Measurements from ENCODE around the gene PTPRA.

PTPRA gene

DNA sequence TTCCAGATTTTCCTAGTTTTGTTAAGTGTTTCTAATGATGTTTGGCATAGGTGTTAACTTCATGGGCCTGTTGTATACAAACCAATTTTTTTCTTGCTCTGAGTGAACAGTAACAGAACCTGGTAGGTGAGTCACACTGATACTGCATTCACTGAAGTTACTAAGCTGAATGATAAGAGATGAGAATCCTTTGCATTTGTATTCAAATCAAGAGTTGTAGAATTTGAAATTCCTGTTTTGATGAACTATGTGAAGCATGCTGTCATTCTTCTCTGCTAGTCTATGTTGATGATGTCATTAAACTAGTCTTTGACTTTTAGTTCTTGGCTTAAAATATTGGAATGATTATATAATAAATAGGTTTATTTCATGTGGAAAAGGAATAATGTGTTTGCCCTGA lies 37.9 kb downstream of the PTPRA start:
- no peaks in the 10 kb centered on the region for H3K27me3 ChIP-seq (ENCODE audit: control insufficient read depth in 3 of 3, insufficient read depth in 3 of 3, low read depth in 1 of 3, low read length in 3 of 3)
- H3K4me3 ChIP-seq (ENCODE audit: low read length in 2 of 2), result no peak overlapping the region
- no peak overlapping the region for H3K23ac ChIP-seq (ENCODE audit: low read depth, low read length, poor library complexity)
- H3K4me1 ChIP-seq (ENCODE audit: control insufficient read depth in 2 of 2, insufficient read depth in 1 of 2, low read depth in 1 of 2, low read length in 2 of 2), result no peaks in the 10 kb centered on the region
- DNase-seq (ENCODE audit: low spot score), result no peak
- H3K4ac ChIP-seq (ENCODE audit: low read length), result no peak overlapping the region
- H3K27ac ChIP-seq (replicated peaks; ENCODE audit: low read length), result no peak overlapping the region
- H4K91ac ChIP-seq (ENCODE audit: low read depth, low read length, poor library complexity), result no peak overlapping the region
- peaks cover 0 to 3% of the 10 kb centered on the region in 2 donors for H3K36me3 ChIP-seq (replicated peaks in 1 of 2; ENCODE audit: control insufficient read depth in 2 of 2, insufficient read depth in 2 of 2, low read length in 2 of 2)
- H2AK5ac ChIP-seq (ENCODE audit: low read depth, low read length), result no peak overlapping the region
- no peak overlapping the region for H4K8ac ChIP-seq (ENCODE audit: low read depth, low read length)
- no peak overlapping the region for H3K4me2 ChIP-seq (ENCODE audit: insufficient read depth, low read length, poor library complexity, severe bottlenecking)
- H3K18ac ChIP-seq (ENCODE audit: low read length), result no peak overlapping the region
- H3K9ac ChIP-seq (ENCODE audit: low read depth, low read length, poor library complexity), result no peak overlapping the region
- peaks cover 0 to 16% of the 10 kb centered on the region in 2 donors for H3K9me3 ChIP-seq (replicated peaks in 1 of 2; ENCODE audit: control insufficient read depth in 2 of 2, insufficient read depth in 1 of 2, low read depth in 1 of 2, low read length in 2 of 2)
- H2AFZ ChIP-seq (ENCODE audit: low read length), result no peak overlapping the region
- H2BK5ac ChIP-seq (ENCODE audit: low read length), result no peak overlapping the region
- H2BK12ac ChIP-seq (ENCODE audit: low read length), result no peak overlapping the region
- H3K14ac ChIP-seq (ENCODE audit: low read length), result no peak overlapping the region
- no peak overlapping the region for H2BK15ac ChIP-seq (ENCODE audit: low read length)
- peaks cover 3% of the 10 kb centered on the region for H3K79me1 ChIP-seq (ENCODE audit: low read depth, low read length)
- no peak overlapping the region for H2BK120ac ChIP-seq (ENCODE audit: low read depth, low read length)

- Histone ChIP-seq H3K4ac (ENCODE audit: low read length) (no peak overlapping the region), H2BK5ac (ENCODE audit: low read length) (no peak overlapping the region), H3K4me1 (ENCODE audit: control insufficient read depth in 2 of 2, insufficient read depth in 1 of 2, low read depth in 1 of 2, low read length in 2 of 2) (no peaks in the 10 kb centered on the region), H2AFZ (ENCODE audit: low read length) (no peak overlapping the region), H3K18ac (ENCODE audit: low read length) (no peak overlapping the region), H3K36me3 (replicated peaks in 1 of 2; ENCODE audit: control insufficient read depth in 2 of 2, insufficient read depth in 2 of 2, low read length in 2 of 2) (peaks cover 0 to 6% of the 10 kb centered on the region in 2 donors), H2BK12ac (ENCODE audit: low read length) (no peak overlapping the region), H2BK120ac (ENCODE audit: low read depth, low read length) (no peak overlapping the region), H4K91ac (ENCODE audit: low read depth, low read length, poor library complexity) (no peak overlapping the region), H2BK15ac (ENCODE audit: low read length) (no peak overlapping the region), H3K9ac (ENCODE audit: low read depth, low read length, poor library complexity) (no peak overlapping the region), H3K14ac (ENCODE audit: low read length) (no peak overlapping the region), H3K79me1 (ENCODE audit: low read depth, low read length) (peaks cover 2% of the 10 kb centered on the region), H3K4me3 (ENCODE audit: low read length in 2 of 2) (no peak overlapping the region), H3K4me2 (ENCODE audit: insufficient read depth, low read length, poor library complexity, severe bottlenecking) (no peak overlapping the region), H3K9me3 (replicated peaks in 1 of 2; ENCODE audit: control insufficient read depth in 2 of 2, insufficient read depth in 1 of 2, low read depth in 1 of 2, low read length in 2 of 2) (peaks cover 0 to 22% of the 10 kb centered on the region in 2 donors), H3K27me3 (ENCODE audit: control insufficient read depth in 3 of 3, insufficient read depth in 3 of 3, low read depth in 1 of 3, low read length in 3 of 3) (no peaks in the 10 kb centered on the region), H2AK5ac (ENCODE audit: low read depth, low read length) (no peak overlapping the region), H3K27ac (replicated peaks; ENCODE audit: low read length) (no peak overlapping the region), H4K8ac (ENCODE audit: low read depth, low read length) (no peak overlapping the region), H3K23ac (ENCODE audit: low read depth, low read length, poor library complexity) (no peak overlapping the region)
- DNase-seq (ENCODE audit: low spot score), result no peak
Measured at GRCh38 chr20:2914160-2914559, 40.9 kb downstream of the PTPRA start.

DNA sequence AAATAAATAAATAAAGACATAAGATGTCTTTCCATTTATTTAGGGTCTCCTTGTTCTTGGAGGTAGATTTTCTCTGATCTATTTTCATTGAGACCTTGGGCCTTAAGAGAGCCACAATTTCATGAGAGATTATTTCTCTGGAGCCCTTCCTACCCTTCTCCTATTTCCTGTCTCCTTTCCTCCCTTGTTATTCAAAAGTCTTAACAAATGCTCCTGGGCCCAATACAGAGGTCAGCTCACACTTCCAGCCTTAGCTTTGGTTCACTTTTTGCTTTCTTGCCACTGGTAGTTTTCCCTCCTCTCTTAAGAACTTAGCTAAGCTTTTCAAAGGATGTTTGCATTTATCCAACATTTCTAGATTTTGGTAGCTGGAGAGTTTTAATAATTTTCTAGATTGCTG lies 44.0 kb downstream of the PTPRA start:
- Histone ChIP-seq H3K14ac (ENCODE audit: low read length) (no peak overlapping the region), H3K36me3 (replicated peaks in 1 of 2; ENCODE audit: control insufficient read depth in 2 of 2, insufficient read depth in 2 of 2, low read length in 2 of 2) (peaks cover 0 to 10% of the 10 kb centered on the region in 2 donors), H2BK12ac (ENCODE audit: low read length) (no peak overlapping the region), H3K27ac (replicated peaks; ENCODE audit: low read length) (no peak overlapping the region), H2BK120ac (ENCODE audit: low read depth, low read length) (no peak overlapping the region), H3K9me3 (replicated peaks in 1 of 2; ENCODE audit: control insufficient read depth in 2 of 2, insufficient read depth in 1 of 2, low read depth in 1 of 2, low read length in 2 of 2) (peaks cover 0 to 22% of the 10 kb centered on the region in 2 donors), H3K23ac (ENCODE audit: low read depth, low read length, poor library complexity) (no peak overlapping the region), H4K8ac (ENCODE audit: low read depth, low read length) (no peak overlapping the region), H4K91ac (ENCODE audit: low read depth, low read length, poor library complexity) (no peak overlapping the region), H2BK5ac (ENCODE audit: low read length) (no peak overlapping the region), H2BK15ac (ENCODE audit: low read length) (no peak overlapping the region), H3K27me3 (ENCODE audit: control insufficient read depth in 3 of 3, insufficient read depth in 3 of 3, low read depth in 1 of 3, low read length in 3 of 3) (no peaks in the 10 kb centered on the region), H2AK5ac (ENCODE audit: low read depth, low read length) (no peak overlapping the region), H2AFZ (ENCODE audit: low read length) (no peak overlapping the region), H3K9ac (ENCODE audit: low read depth, low read length, poor library complexity) (no peak overlapping the region), H3K4ac (ENCODE audit: low read length) (no peak overlapping the region), H3K18ac (ENCODE audit: low read length) (no peak overlapping the region), H3K79me1 (ENCODE audit: low read depth, low read length) (peaks cover 2% of the 10 kb centered on the region), H3K4me2 (ENCODE audit: insufficient read depth, low read length, poor library complexity, severe bottlenecking) (no peak overlapping the region), H3K4me3 (ENCODE audit: low read length in 2 of 2) (no peak overlapping the region), H3K4me1 (ENCODE audit: control insufficient read depth in 2 of 2, insufficient read depth in 1 of 2, low read depth in 1 of 2, low read length in 2 of 2) (no peaks in the 10 kb centered on the region)
- DNase-seq (ENCODE audit: low spot score), result no peak

DNA sequence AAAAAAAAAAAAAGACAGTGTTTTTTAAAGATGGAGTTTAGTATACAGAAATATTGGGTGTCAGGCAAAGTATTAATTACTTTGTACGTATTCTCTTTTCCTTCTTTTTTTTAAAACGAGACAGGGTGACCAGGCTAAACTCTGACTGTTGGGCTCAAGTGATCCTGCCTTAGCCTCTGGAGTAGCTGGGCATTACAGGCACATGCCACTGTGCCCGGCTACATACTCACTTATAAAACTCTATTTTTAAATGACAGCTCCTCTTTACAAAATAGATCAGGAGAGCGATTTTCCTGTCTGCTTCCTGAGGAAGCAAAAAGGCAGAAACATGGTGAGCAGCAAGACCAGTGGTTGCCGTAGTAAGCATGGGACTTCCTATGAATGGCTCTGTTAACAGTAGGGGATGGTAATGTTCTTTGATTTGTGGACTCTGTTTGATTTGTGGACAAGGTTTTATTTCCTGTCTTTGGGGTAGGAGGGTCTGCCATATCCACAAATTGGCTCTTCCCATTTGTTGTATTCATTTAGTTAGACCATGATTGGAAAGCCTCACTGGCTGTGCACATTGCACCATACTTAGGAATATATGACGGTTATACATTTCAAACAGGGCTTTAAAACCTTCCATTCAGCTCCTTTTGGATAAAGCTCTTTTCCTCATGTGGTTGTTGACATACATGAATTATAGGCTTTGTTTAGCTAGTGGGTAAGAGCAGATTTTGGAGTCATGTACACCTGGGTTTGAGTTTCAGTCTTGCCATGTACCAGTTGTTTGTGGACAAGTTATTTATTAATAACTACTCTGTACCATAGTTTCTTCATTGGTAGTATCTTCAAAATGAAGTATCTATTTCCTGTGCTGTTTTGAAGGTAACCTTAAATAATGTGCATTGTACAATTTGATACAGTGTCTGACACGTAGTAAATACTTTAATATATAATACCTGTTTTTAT lies 45.1 kb downstream of the PTPRA start:
- Histone ChIP-seq H2AK5ac (ENCODE audit: low read depth, low read length) (no peak overlapping the region), H3K4me2 (ENCODE audit: insufficient read depth, low read length, poor library complexity, severe bottlenecking) (no peak overlapping the region)
- WGBS, 2 donors (ENCODE audit: extremely low coverage in 2 of 2, insufficient read length in 2 of 2, insufficient replicate concordance in 1 of 2), result no CpG with 5 or more reads among the region's 7 CpGs

More for the DNA sequence above, 45.1 kb downstream of the PTPRA start:
- no peak overlapping the region for H2BK15ac ChIP-seq (ENCODE audit: low read length)
- no peak overlapping the region for H3K27ac ChIP-seq (replicated peaks; ENCODE audit: low read length)
- no peak for DNase-seq (ENCODE audit: low spot score)
- H3K9me3 ChIP-seq (replicated peaks in 1 of 2; ENCODE audit: control insufficient read depth in 2 of 2, insufficient read depth in 1 of 2, low read depth in 1 of 2, low read length in 2 of 2), result peaks cover 0 to 22% of the 10 kb centered on the region in 2 donors
- H3K23ac ChIP-seq (ENCODE audit: low read depth, low read length, poor library complexity), result no peak overlapping the region
- H3K14ac ChIP-seq (ENCODE audit: low read length), result no peak overlapping the region
- H3K4me3 ChIP-seq (ENCODE audit: low read length in 2 of 2), result no peak overlapping the region
- no peak overlapping the region for H2BK5ac ChIP-seq (ENCODE audit: low read length)
- H4K91ac ChIP-seq (ENCODE audit: low read depth, low read length, poor library complexity), result no peak overlapping the region
- H3K27me3 ChIP-seq (ENCODE audit: control insufficient read depth in 3 of 3, insufficient read depth in 3 of 3, low read depth in 1 of 3, low read length in 3 of 3), result no peaks in the 10 kb centered on the region
- H2BK12ac ChIP-seq (ENCODE audit: low read length), result no peak overlapping the region
- H2BK120ac ChIP-seq (ENCODE audit: low read depth, low read length), result no peak overlapping the region
- no peak overlapping the region for H3K4ac ChIP-seq (ENCODE audit: low read length)
- no peak overlapping the region for H2AFZ ChIP-seq (ENCODE audit: low read length)
- peaks cover 2% of the 10 kb centered on the region for H3K79me1 ChIP-seq (ENCODE audit: low read depth, low read length)
- no peak overlapping the region for H4K8ac ChIP-seq (ENCODE audit: low read depth, low read length)
- peaks cover 0 to 17% of the 10 kb centered on the region in 2 donors for H3K36me3 ChIP-seq (replicated peaks in 1 of 2; ENCODE audit: control insufficient read depth in 2 of 2, insufficient read depth in 2 of 2, low read length in 2 of 2)
- no peak overlapping the region for H3K9ac ChIP-seq (ENCODE audit: low read depth, low read length, poor library complexity)
- H3K4me1 ChIP-seq (ENCODE audit: control insufficient read depth in 2 of 2, insufficient read depth in 1 of 2, low read depth in 1 of 2, low read length in 2 of 2), result no peaks in the 10 kb centered on the region
- no peak overlapping the region for H3K18ac ChIP-seq (ENCODE audit: low read length)
